SU-DHL-6 (cell line): Measurements from ENCODE around the gene TSHZ2.
"Not testable (repeated sequence)": the region's sequence is repeated elsewhere in the genome, so short reads cannot be mapped to it uniquely, and the experiment has no call there.

ENCODE experiments used
- H2AFZ ChIP-seq: fragments of 200-600 bp; sonication (generic); 2 replicates; pipeline ENCODE4 v1.6.1; 2014; ENCODE audit warnings: low read depth, mild to moderate bottlenecking, moderate library complexity, mixed read lengths, antibody characterized with exemption, low read length; ENCODE audit not compliant: severe bottlenecking
- H3F3A ChIP-seq: fragments of 200-600 bp; shearing (Covaris generic); 2 replicates; pipeline ENCODE4 v1.6.0; 2016; ENCODE audit warnings: antibody characterized with exemption, mild to moderate bottlenecking; ENCODE audit not compliant: insufficient read depth
- H3K27ac ChIP-seq: fragments of 200-600 bp; sonication (generic); 2 replicates; pipeline ENCODE4 v1.5.1; 2016; ENCODE audit warnings: low read depth, mild to moderate bottlenecking, low read length, moderate library complexity, mixed read lengths
- H3K27me3 ChIP-seq: fragments of 200-600 bp; sonication (generic), shearing (Covaris generic); 2 replicates; pipeline ENCODE4 v1.6.0; 2014; ENCODE audit warnings: mild to moderate bottlenecking, low read length
- H3K36me3 ChIP-seq: fragments of 200-600 bp; sonication (generic); 2 replicates; pipeline ENCODE4 v1.6.1; 2014; ENCODE audit warnings: mild to moderate bottlenecking, low read length, mixed read lengths
- H3K4me2 ChIP-seq: fragments of 300-600, 200-600 bp; shearing (Covaris generic), sonication (generic); 2 replicates; pipeline ENCODE4 v1.6.0; 2014; ENCODE audit warnings: low read length, low read depth, mild to moderate bottlenecking; ENCODE audit not compliant: poor library complexity, severe bottlenecking
- H3K4me3 ChIP-seq: fragments of 200-600 bp; sonication (generic); 2 replicates; pipeline ENCODE4 v1.5.1; 2014; ENCODE audit warnings: antibody characterized with exemption, low read length, mild to moderate bottlenecking, mixed read lengths; ENCODE audit not compliant: insufficient read depth, poor library complexity, severe bottlenecking
- H3K79me2 ChIP-seq: fragments of 200-600 bp; sonication (generic); 2 replicates; pipeline ENCODE4 v1.6.1; 2014; ENCODE audit warnings: mild to moderate bottlenecking, low read length, moderate library complexity; ENCODE audit not compliant: insufficient read depth
- H3K9ac ChIP-seq: fragments of 200-600 bp; sonication (generic); 2 replicates; pipeline ENCODE4 v1.7.0; 2014; ENCODE audit warnings: mild to moderate bottlenecking, low read length
- H3K9me2 ChIP-seq: fragments of 200-600 bp; sonication (generic); replicated peaks from 2 replicates; pipeline ENCODE4 v1.6.1; 2014; ENCODE audit warnings: low read length; ENCODE audit not compliant: insufficient read depth
- H3K9me3 ChIP-seq: fragments of 200-600 bp; sonication (generic); 2 replicates; pipeline ENCODE4 v1.6.1; 2014; ENCODE audit warnings: low read length, mixed read lengths; ENCODE audit not compliant: insufficient read depth
- H4K20me1 ChIP-seq: fragments of 200-600 bp; sonication (generic); 2 replicates; pipeline ENCODE4 v1.6.1; 2014; ENCODE audit warnings: low read depth, mild to moderate bottlenecking, antibody characterized with exemption, low read length, moderate library complexity, mixed read lengths
- CTCF ChIP-seq: fragments of 200-600 bp; sonication (generic); IDR thresholded peaks from one replicate; pipeline ENCODE4 v1.5.1; 2017; ENCODE audit warnings: antibody characterized with exemption, mild to moderate bottlenecking, low read length, moderate library complexity; ENCODE audit not compliant: insufficient read depth, poor library complexity, severe bottlenecking
- EZH2phosphoT487 ChIP-seq: fragments of 200-600 bp; sonication (generic), shearing (Covaris generic); conservative IDR thresholded peaks from 2 replicates; pipeline ENCODE4 v1.6.1; 2018; ENCODE audit warnings: mild to moderate bottlenecking, antibody characterized with exemption, low read length, moderate library complexity, mixed read lengths

The TSHZ2 gene

GRCh38 chr20:53364646-53365045 lies 392.5 kb downstream of the TSHZ2 start:
- Histone ChIP-seq H3F3A (no peaks in the 10 kb centered on the region), H3K4me2 (no peak overlapping the region), H3K36me3 (no peaks in the 10 kb centered on the region), H3K9me2 (no peaks in the 10 kb centered on the region), H3K79me2 (no peaks in the 10 kb centered on the region), H3K4me3 (no peak overlapping the region), H4K20me1 (no peaks in the 10 kb centered on the region), H2AFZ (no peak overlapping the region), H3K27me3 (no peaks in the 10 kb centered on the region), H3K9ac (no peak overlapping the region), H3K9me3 (no peaks in the 10 kb centered on the region), H3K27ac (no peak overlapping the region)
- no peak for TF ChIP-seq CTCF
- TF ChIP-seq EZH2phosphoT487: no peak

GRCh38 chr20:53365076-53365475 lies 392.9 kb downstream of the TSHZ2 start:
- H3K9me2 ChIP-seq: no peaks in the 10 kb centered on the region
- H3K9me3 ChIP-seq: no peaks in the 10 kb centered on the region
- no peak for TF ChIP-seq CTCF
- TF ChIP-seq EZH2phosphoT487: no peak
- H3K4me3 ChIP-seq: no peak overlapping the region
- no peak overlapping the region for H3K9ac ChIP-seq
- H4K20me1 ChIP-seq: no peaks in the 10 kb centered on the region
- no peak overlapping the region for H3K4me2 ChIP-seq
- no peaks in the 10 kb centered on the region for H3F3A ChIP-seq
- H3K36me3 ChIP-seq: no peaks in the 10 kb centered on the region
- H2AFZ ChIP-seq: no peak overlapping the region
- H3K27ac ChIP-seq: no peak overlapping the region
- H3K79me2 ChIP-seq: no peaks in the 10 kb centered on the region
- no peaks in the 10 kb centered on the region for H3K27me3 ChIP-seq

- H2AFZ ChIP-seq: no peak overlapping the region
- no peak for TF ChIP-seq CTCF
- no peak for TF ChIP-seq EZH2phosphoT487
- no peaks in the 10 kb centered on the region for H3K9me2 ChIP-seq
- H3K4me2 ChIP-seq: no peak overlapping the region
- H3K36me3 ChIP-seq: no peaks in the 10 kb centered on the region
- no peaks in the 10 kb centered on the region for H3K9me3 ChIP-seq
- H3K9ac ChIP-seq: no peak overlapping the region
- H4K20me1 ChIP-seq: no peaks in the 10 kb centered on the region
- no peaks in the 10 kb centered on the region for H3K27me3 ChIP-seq
- H3K27ac ChIP-seq: no peak overlapping the region
- H3F3A ChIP-seq: no peaks in the 10 kb centered on the region
- H3K4me3 ChIP-seq: no peak overlapping the region
- no peaks in the 10 kb centered on the region for H3K79me2 ChIP-seq
Measured at GRCh38 chr20:53365539-53366075, 393.4 kb downstream of the TSHZ2 start.

- not testable (repeated sequence) for H2AFZ ChIP-seq, H3K4me3 ChIP-seq, H4K20me1 ChIP-seq
Measured at GRCh38 chr20:53366928-53367327, 394.8 kb downstream of the TSHZ2 start.

More at GRCh38 chr20:53366928-53367327, 394.8 kb downstream of the TSHZ2 start:
- not testable (repeated sequence) for H3K9me3 ChIP-seq, H3K9me2 ChIP-seq, H3K27me3 ChIP-seq, H3K4me2 ChIP-seq, H3K9ac ChIP-seq, H3K27ac ChIP-seq, H3F3A ChIP-seq, H3K79me2 ChIP-seq, H3K36me3 ChIP-seq
